H1 (cell line): ENCODE results near the gene ZACN. TPM values are rescaled to one million over a fixed set of nuclear protein-coding genes. Genes with fewer than 3 reads are reported as not detected.

ENCODE experiments used
- CTCF ChIA-PET: fragments of 300-600 bp; sonication (Branson Sonifier 250); formaldehyde crosslinking; loops from one replicate; lab custom pipeline; 2021; ENCODE audit not compliant: partially characterized antibody; lab: Charles Lee
- POLR2A ChIA-PET: fragments of 300-600 bp; sonication (Branson Sonifier 250); formaldehyde crosslinking; loops from one replicate; lab custom pipeline; 2021; ENCODE audit warnings: inconsistent platforms; ENCODE audit not compliant: partially characterized antibody; lab: Charles Lee
- DNase-seq, 2 experiments: peaks; one replicate each; pipeline versions ENCODE4 v3.0.0 to v3.0.0-alpha.2; 2010 to 2022; ENCODE audit warnings: low spot score in 2 of 2, low read depth in 1 of 2, mixed read lengths in 1 of 2
- FAIRE-seq: peaks from 2 replicates; lab custom pipeline; 2011; peaks lifted over from hg19 to GRCh38; lab: Jason Lieb, UNC
- H2AFZ ChIP-seq: 2 replicates; pipeline ENCODE4 v1.8.1; 2012; ENCODE audit warnings: low read length, inconsistent platforms
- H2AK5ac ChIP-seq: 2 replicates; pipeline ENCODE4 v1.6.1; 2013; ENCODE audit warnings: low read depth, low read length
- H2BK120ac ChIP-seq: replicated peaks from 2 replicates; pipeline ENCODE3; 2013; ENCODE audit warnings: low read depth, low read length, inconsistent platforms
- H2BK12ac ChIP-seq: 2 replicates; pipeline ENCODE4 v1.6.1; 2013; ENCODE audit warnings: low read depth, low read length
- H2BK15ac ChIP-seq: 2 replicates; pipeline ENCODE4 v1.6.1; 2013; ENCODE audit warnings: low read length
- H2BK20ac ChIP-seq: 2 replicates; pipeline ENCODE4 v1.6.1; 2013; ENCODE audit warnings: low read length
- H2BK5ac ChIP-seq: 2 replicates; pipeline ENCODE4 v1.6.1; 2013; ENCODE audit warnings: low read depth, low read length
- H3K14ac ChIP-seq: 2 replicates; pipeline ENCODE4 v1.6.1; 2013; ENCODE audit warnings: inconsistent platforms; ENCODE audit not compliant: insufficient read length
- H3K18ac ChIP-seq: 2 replicates; pipeline ENCODE4 v1.6.1; 2013; ENCODE audit warnings: low read length; ENCODE audit errors: extremely low read depth
- H3K23ac ChIP-seq: 2 replicates; pipeline ENCODE4 v1.6.1; 2013; ENCODE audit warnings: inconsistent platforms; ENCODE audit not compliant: insufficient read length
- H3K23me2 ChIP-seq: 2 replicates; pipeline ENCODE4 v1.6.1; 2013; ENCODE audit warnings: low read depth, low read length
- H3K27ac ChIP-seq: 2 replicates; pipeline ENCODE4 v1.6.1; 2011; ENCODE audit warnings: low read depth, low read length, inconsistent platforms
- H3K27me3 ChIP-seq, 4 experiments: replicated peaks in 1 of 4; 1 replicate in 1 of 4; 2 replicates in 3 of 4; pipeline versions ENCODE4 v1.6.1 to v1.8.1; 2011 to 2013; ENCODE audit warnings: low read length in 3 of 4, mild to moderate bottlenecking in 3 of 4, inconsistent platforms in 2 of 4, mixed read lengths in 2 of 4, moderate library complexity in 1 of 4; ENCODE audit not compliant: control insufficient read depth in 3 of 4, insufficient read depth in 3 of 4; ENCODE audit errors: extremely low read depth in 1 of 4
- H3K36me3 ChIP-seq, 4 experiments: 2 replicates each; pipeline versions ENCODE4 v1.6.1 to v1.8.1; 2011 to 2013; ENCODE audit warnings: mild to moderate bottlenecking in 4 of 4, low read length in 3 of 4, moderate library complexity in 2 of 4, control low read depth in 1 of 4, inconsistent platforms in 1 of 4; ENCODE audit not compliant: insufficient read depth in 4 of 4, control insufficient read depth in 2 of 4
- H3K4ac ChIP-seq: replicated peaks from 2 replicates; pipeline ENCODE3; 2013; ENCODE audit warnings: low read length, low read depth, mixed read lengths, inconsistent platforms; ENCODE audit not compliant: insufficient read length
- H3K4me1 ChIP-seq, 4 experiments: replicated peaks in 1 of 4; 1 replicate in 1 of 4; 2 replicates in 3 of 4; pipeline versions ENCODE4 v1.6.1 to v1.8.1; 2011 to 2013; ENCODE audit warnings: low read length in 3 of 4, inconsistent platforms in 2 of 4, mixed read lengths in 1 of 4; ENCODE audit not compliant: insufficient read depth in 4 of 4, control insufficient read depth in 3 of 4
- H3K4me2 ChIP-seq, 2 experiments: 2 replicates each; pipeline versions ENCODE4 v1.6.1 to v1.8.1; 2011 to 2013; ENCODE audit warnings: low read depth in 2 of 2, low read length in 2 of 2, control low read depth in 1 of 2, inconsistent platforms in 1 of 2, mild to moderate bottlenecking in 1 of 2; ENCODE audit not compliant: insufficient read depth in 1 of 2
- H3K4me3 ChIP-seq, 4 experiments: fragments of 200-600, 300-600 bp in 1 of 4; sonication (generic), shearing (Covaris generic), sonication (Bioruptor Twin) in 1 of 4; 2 replicates each; pipeline versions ENCODE4 v1.5.1 to v1.8.1; 2011 to 2016; ENCODE audit warnings: low read length in 4 of 4, low read depth in 3 of 4, control low read depth in 2 of 4, inconsistent platforms in 2 of 4, mild to moderate bottlenecking in 2 of 4, mixed read lengths in 1 of 4, moderate library complexity in 1 of 4; ENCODE audit not compliant: insufficient read depth in 2 of 4; ENCODE audit errors: extremely low read depth in 1 of 4
- H3K56ac ChIP-seq: replicated peaks from 2 replicates; pipeline ENCODE3; 2013; ENCODE audit warnings: low read depth, mild to moderate bottlenecking, mixed read lengths, low read length, inconsistent platforms; ENCODE audit not compliant: insufficient read length
- H3K79me1 ChIP-seq: 2 replicates; pipeline ENCODE4 v1.6.1; 2013; ENCODE audit warnings: low read depth, low read length, control low read depth
- H3K79me2 ChIP-seq, 2 experiments: 2 replicates each; pipeline versions ENCODE4 v1.6.1 to v1.8.1; 2012 to 2013; ENCODE audit warnings: low read length in 2 of 2, mild to moderate bottlenecking in 2 of 2, inconsistent platforms in 1 of 2; ENCODE audit not compliant: insufficient read depth in 2 of 2, control insufficient read depth in 1 of 2
- H3K9ac ChIP-seq, 4 experiments: replicated peaks in 1 of 4; 1 replicate in 1 of 4; 2 replicates in 3 of 4; pipeline versions ENCODE4 v1.6.1 to v1.8.1; 2011 to 2013; ENCODE audit warnings: low read depth in 3 of 4, low read length in 3 of 4, control low read depth in 2 of 4, mild to moderate bottlenecking in 2 of 4, moderate library complexity in 2 of 4, inconsistent platforms in 1 of 4; ENCODE audit errors: extremely low read depth in 1 of 4
- H3K9me3 ChIP-seq, 2 experiments: 2 replicates each; pipeline versions ENCODE4 v1.6.1 to v1.8.1; 2012 to 2013; ENCODE audit warnings: mild to moderate bottlenecking in 2 of 2, moderate library complexity in 2 of 2, control low read depth in 1 of 2, inconsistent platforms in 1 of 2, low read depth in 1 of 2, low read length in 1 of 2, mixed read lengths in 1 of 2; ENCODE audit not compliant: insufficient read depth in 2 of 2
- H4K20me1 ChIP-seq, 2 experiments: replicated peaks in 1 of 2; 2 replicates each; pipeline versions ENCODE3 to v1.8.1; 2011 to 2013; ENCODE audit warnings: inconsistent platforms in 2 of 2, low read length in 2 of 2, mild to moderate bottlenecking in 1 of 2; ENCODE audit not compliant: insufficient read depth in 2 of 2, control insufficient read depth in 1 of 2
- H4K5ac ChIP-seq: 2 replicates; pipeline ENCODE4 v1.6.1; 2013; ENCODE audit warnings: low read length, low read depth, mixed read lengths, inconsistent platforms; ENCODE audit not compliant: insufficient read length
- H4K8ac ChIP-seq: 2 replicates; pipeline ENCODE4 v1.8.0; 2013; ENCODE audit warnings: mild to moderate bottlenecking, moderate library complexity, low read length, inconsistent platforms; ENCODE audit not compliant: insufficient read depth; ENCODE audit errors: extremely low read depth
- H4K91ac ChIP-seq: replicated peaks from 2 replicates; pipeline ENCODE3; 2013; ENCODE audit warnings: low read length, mixed read lengths, inconsistent platforms; ENCODE audit not compliant: insufficient read length
- CHD1 ChIP-seq: IDR thresholded peaks from 2 replicates; pipeline ENCODE4 v1.6.1; 2012; ENCODE audit warnings: low read depth, low read length, improper control_type of control experiment
- EP300 ChIP-seq, 2 experiments: IDR thresholded peaks; 1 replicate in 1 of 2; 2 replicates in 1 of 2; pipeline ENCODE4 v1.6.1; 2011 to 2012; ENCODE audit warnings: low read depth in 2 of 2, low read length in 2 of 2, mild to moderate bottlenecking in 2 of 2, borderline replicate concordance in 1 of 2, inconsistent platforms in 1 of 2, moderate library complexity in 1 of 2
- PHF8 ChIP-seq: fragments of 200-600 bp; sonication (generic); conservative IDR thresholded peaks from 2 replicates; pipeline ENCODE4 v1.7.1; 2012; ENCODE audit warnings: low read depth, mild to moderate bottlenecking, inconsistent platforms, low read length, moderate library complexity
- RFX5 ChIP-seq: IDR thresholded peaks from 2 replicates; pipeline ENCODE4 v1.6.1; 2011; ENCODE audit warnings: low read depth, low read length, improper control_type of control experiment, borderline replicate concordance
- SP4 ChIP-seq: IDR thresholded peaks from 2 replicates; pipeline ENCODE4 v1.6.1; 2012; ENCODE audit warnings: low read length, inconsistent platforms
- WGBS, 2 experiments: shearing (Covaris generic) in 1 of 2; methylation state at CpG; one replicate each; pipeline versions ENCODE4 v1.1.6 to v1.1.7; 2013 to 2015; ENCODE audit warnings: low lambda C conversion rate in 2 of 2, mixed read lengths in 2 of 2, inconsistent platforms in 1 of 2, low coverage in 1 of 2, missing lambda C conversion rate in 1 of 2; ENCODE audit not compliant: insufficient replicate concordance in 2 of 2, insufficient coverage in 1 of 2, insufficient read length in 1 of 2; ENCODE audit errors: extremely low coverage in 1 of 2, missing lambda C conversion rate in 1 of 2; 5-methylcytosine and 5-hydroxymethylcytosine counted together
- polyA plus RNA-seq, 7 experiments: library from polyadenylated mRNA; depleted of rRNA in 3 of 7; stranded (reverse) in 5 of 7; unstranded in 2 of 7; fragments of >200 nt in 5 of 7; fragments of 200-250 nt in 2 of 7; gene quantifications; 1 replicate in 5 of 7; 2 replicates in 1 of 7; 4 replicates in 1 of 7; pipeline versions ENCODE4 v1.2.1 to v1.2.3, GENCODE V29; 2011 to 2013; ENCODE audit warnings: missing spikeins in 2 of 7, mixed read lengths in 2 of 7
- total RNA-seq: library from RNA; stranded (reverse); fragmentation: NEBNext Ultra II Directional; extraction: Animal tissue kit (Norgen Biotek cat#: 25700); gene quantifications from 2 replicates; pipeline ENCODE4 v1.2.1, GENCODE V29; 2021
- TF ChIP-seq, protein P1 (sequence below): IDR thresholded peaks from 2 replicates; pipeline ENCODE4 v1.6.1; 2012; ENCODE audit warnings: inconsistent platforms
- TF ChIP-seq, protein P2 (sequence below), 3 experiments: IDR thresholded peaks; 1 replicate in 2 of 3; 2 replicates in 1 of 3; pipeline versions ENCODE4 v1.5.1 to v1.6.1; 2011; ENCODE audit warnings: low read length in 3 of 3, mild to moderate bottlenecking in 3 of 3, inconsistent platforms in 2 of 3, low read depth in 1 of 3, moderate library complexity in 1 of 3; ENCODE audit not compliant: insufficient read depth in 1 of 3; ENCODE audit errors: control extremely low read depth in 1 of 3

ZACN gene
- total and polyA plus RNA-seq, 2 of the 8 experiments (the other 6 are each of a cell fraction or from before 2014, with no cell fraction given): 0.26 TPM; not detected in 1

DNA sequence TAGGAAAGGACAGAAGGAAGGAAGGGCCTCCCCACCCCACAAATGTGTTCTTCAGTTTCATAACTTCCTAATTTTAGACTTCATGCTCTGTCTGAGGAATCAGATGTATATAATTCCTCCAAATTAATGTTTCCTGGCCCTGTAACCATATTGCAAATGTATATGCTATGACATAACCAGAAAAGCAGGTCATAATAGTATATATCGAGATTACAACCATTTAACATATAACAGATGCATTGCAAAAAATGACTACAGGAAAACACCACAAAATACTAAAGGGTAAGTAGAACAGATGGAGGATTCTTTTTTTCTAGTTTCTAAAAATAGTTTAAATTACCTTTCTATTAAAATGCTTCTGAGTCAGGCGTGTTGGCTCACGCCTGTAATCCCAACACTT lies 27.7 kb downstream of the ZACN start:
- 97% methylated on average over 3 of the region's 3 CpGs; no CpG with 5 or more reads in 1 of the 2 experiments for WGBS, 2 experiments
- no peak overlapping the region for H3K4ac ChIP-seq
- peak overlapping the region in 1 of 2 experiments; percentile 47; a peak in 3 of 4 replicates for H3K4me2 ChIP-seq
- peak overlapping the region; percentile 26; the same call in 1 of the 2 replicates for H2BK5ac ChIP-seq
- no peak overlapping the region for H3K23ac ChIP-seq
- H4K5ac ChIP-seq: peak overlapping the region; percentile 87
- no peak overlapping the region for H4K8ac ChIP-seq
- H3K79me1 ChIP-seq: peaks cover 8% of the 10 kb centered on the region
- H3K9me3 ChIP-seq: no peaks in the 10 kb centered on the region
- CTCF ChIA-PET: interaction anchor here (0.7 to 41.5 kb wide), 12 partner anchors 8 to 563 kb away, joined by 3 to 778 read pairs (median 4); partner anchors contain the start of genes CDK3 and FOXJ1
- H3K79me2 ChIP-seq: peaks cover 5 to 8% of the 10 kb centered on the region in 2 experiments; a peak in 3 of 4 replicates
- peak overlapping the region; percentile 84 for H3K14ac ChIP-seq
- no peak for DNase-seq
- H3K36me3 ChIP-seq: peaks cover under 1% of the 10 kb centered on the region in 4 experiments; a peak in 4 of 8 replicates
- peaks cover 6 to 16% (median 9%) of the 10 kb centered on the region in 4 experiments; a peak in 6 of 7 replicates for H3K4me1 ChIP-seq
- no peak overlapping the region for H2AK5ac ChIP-seq
- no peak overlapping the region for H3K4me3 ChIP-seq
- FAIRE-seq: no peak
- no peaks in the 10 kb centered on the region for H3K27me3 ChIP-seq
- no peaks in the 10 kb centered on the region for H4K20me1 ChIP-seq
- no peak overlapping the region for H3K18ac ChIP-seq
- H3K27ac ChIP-seq: no peak overlapping the region
- POLR2A ChIA-PET: interaction anchor here (0.6 to 0.8 kb wide), 2 partner anchors 27 to 118 kb away, joined by 3 to 4 read pairs; partner anchors contain the start of gene ZACN
- no peak overlapping the region for H3K56ac ChIP-seq
- H4K91ac ChIP-seq: no peak overlapping the region
- no peak overlapping the region for H2AFZ ChIP-seq
- H2BK15ac ChIP-seq: no peak overlapping the region
- no peak for TF ChIP-seq SP4
- no peak for TF ChIP-seq PHF8
- TF ChIP-seq, protein P1, sequence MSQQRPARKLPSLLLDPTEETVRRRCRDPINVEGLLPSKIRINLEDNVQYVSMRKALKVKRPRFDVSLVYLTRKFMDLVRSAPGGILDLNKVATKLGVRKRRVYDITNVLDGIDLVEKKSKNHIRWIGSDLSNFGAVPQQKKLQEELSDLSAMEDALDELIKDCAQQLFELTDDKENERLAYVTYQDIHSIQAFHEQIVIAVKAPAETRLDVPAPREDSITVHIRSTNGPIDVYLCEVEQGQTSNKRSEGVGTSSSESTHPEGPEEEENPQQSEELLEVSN: no peak
- no peak for TF ChIP-seq RFX5
- TF ChIP-seq, protein P2, sequence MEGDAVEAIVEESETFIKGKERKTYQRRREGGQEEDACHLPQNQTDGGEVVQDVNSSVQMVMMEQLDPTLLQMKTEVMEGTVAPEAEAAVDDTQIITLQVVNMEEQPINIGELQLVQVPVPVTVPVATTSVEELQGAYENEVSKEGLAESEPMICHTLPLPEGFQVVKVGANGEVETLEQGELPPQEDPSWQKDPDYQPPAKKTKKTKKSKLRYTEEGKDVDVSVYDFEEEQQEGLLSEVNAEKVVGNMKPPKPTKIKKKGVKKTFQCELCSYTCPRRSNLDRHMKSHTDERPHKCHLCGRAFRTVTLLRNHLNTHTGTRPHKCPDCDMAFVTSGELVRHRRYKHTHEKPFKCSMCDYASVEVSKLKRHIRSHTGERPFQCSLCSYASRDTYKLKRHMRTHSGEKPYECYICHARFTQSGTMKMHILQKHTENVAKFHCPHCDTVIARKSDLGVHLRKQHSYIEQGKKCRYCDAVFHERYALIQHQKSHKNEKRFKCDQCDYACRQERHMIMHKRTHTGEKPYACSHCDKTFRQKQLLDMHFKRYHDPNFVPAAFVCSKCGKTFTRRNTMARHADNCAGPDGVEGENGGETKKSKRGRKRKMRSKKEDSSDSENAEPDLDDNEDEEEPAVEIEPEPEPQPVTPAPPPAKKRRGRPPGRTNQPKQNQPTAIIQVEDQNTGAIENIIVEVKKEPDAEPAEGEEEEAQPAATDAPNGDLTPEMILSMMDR (IDR thresholded peaks at IDR 0.05; ENCODE audit: control extremely low read depth in 1 of 3, insufficient read depth in 1 of 3, low read depth in 1 of 3, low read length in 3 of 3): no peak
- TF ChIP-seq CHD1: no peak
- no peak for TF ChIP-seq EP300 (IDR thresholded peaks at IDR 0.05; ENCODE audit: borderline replicate concordance in 1 of 2, low read depth in 2 of 2, low read length in 2 of 2)
- no peak overlapping the region for H3K9ac ChIP-seq
- no peak overlapping the region for H2BK120ac ChIP-seq
- peaks cover 9% of the 10 kb centered on the region; the same call in 1 of the 2 replicates for H3K23me2 ChIP-seq
- H2BK20ac ChIP-seq: no peak overlapping the region
- H2BK12ac ChIP-seq: no peak overlapping the region
